Natural killer cell treated with Interleukin-12 subunit alpha and Interleukin-12 subunit beta and Interleukin-15 and Interleukin-18, amount 100 ng/mL, for 72 hours (primary cell): ENCODE results near the gene HOXA6. TPM values are rescaled to one million over a fixed set of nuclear protein-coding genes. Genes with fewer than 3 reads are reported as not detected.

Experiments used
- ATAC-seq, 2 donors: fragments of 150-1000 bp; cut with Tn5 transposase in 1 of 2; sonication (Bioruptor Pico), chemical (Tn5 transposase) in 1 of 2; 2 replicates each; pipeline ENCODE4 v1.10.0; 2021
- DNase-seq: peaks from one replicate; pipeline ENCODE4 v3.0.0; 2022; ENCODE audit warnings: low spot score
- H3K27ac Mint-ChIP-seq, 2 donors: 1 replicate in 1 of 2; 2 replicates in 1 of 2; pipeline ENCODE4 v1.8.0; 2022; ENCODE audit warnings: mixed read lengths in 2 of 2, mild to moderate bottlenecking in 1 of 2, moderate library complexity in 1 of 2
- H3K27me3 Mint-ChIP-seq, 2 donors: 1 replicate in 1 of 2; 2 replicates in 1 of 2; pipeline ENCODE4 v1.8.0; 2022; ENCODE audit warnings: mixed read lengths in 2 of 2
- H3K36me3 Mint-ChIP-seq: one replicate; pipeline ENCODE4 v1.8.0; 2022; ENCODE audit warnings: mixed read lengths
- H3K4me1 Mint-ChIP-seq, 2 donors: 1 replicate in 1 of 2; 2 replicates in 1 of 2; pipeline ENCODE4 v1.8.0; 2022; ENCODE audit warnings: low read depth in 2 of 2, mixed read lengths in 2 of 2, mild to moderate bottlenecking in 1 of 2
- H3K4me3 Mint-ChIP-seq: one replicate; pipeline ENCODE4 v1.8.0; 2022; ENCODE audit warnings: mixed read lengths
- H3K9me3 Mint-ChIP-seq: 2 replicates; pipeline ENCODE4 v1.8.0; 2022; ENCODE audit warnings: mixed read lengths
- total RNA-seq, 2 donors: library from RNA; stranded (reverse); gene quantifications; one replicate each; pipeline ENCODE4 v1.2.3, GENCODE V29; 2022

Gene HOXA6
- total RNA-seq, 2 donors from 2014 or later = 0.81 TPM; not detected in 1

DNA sequence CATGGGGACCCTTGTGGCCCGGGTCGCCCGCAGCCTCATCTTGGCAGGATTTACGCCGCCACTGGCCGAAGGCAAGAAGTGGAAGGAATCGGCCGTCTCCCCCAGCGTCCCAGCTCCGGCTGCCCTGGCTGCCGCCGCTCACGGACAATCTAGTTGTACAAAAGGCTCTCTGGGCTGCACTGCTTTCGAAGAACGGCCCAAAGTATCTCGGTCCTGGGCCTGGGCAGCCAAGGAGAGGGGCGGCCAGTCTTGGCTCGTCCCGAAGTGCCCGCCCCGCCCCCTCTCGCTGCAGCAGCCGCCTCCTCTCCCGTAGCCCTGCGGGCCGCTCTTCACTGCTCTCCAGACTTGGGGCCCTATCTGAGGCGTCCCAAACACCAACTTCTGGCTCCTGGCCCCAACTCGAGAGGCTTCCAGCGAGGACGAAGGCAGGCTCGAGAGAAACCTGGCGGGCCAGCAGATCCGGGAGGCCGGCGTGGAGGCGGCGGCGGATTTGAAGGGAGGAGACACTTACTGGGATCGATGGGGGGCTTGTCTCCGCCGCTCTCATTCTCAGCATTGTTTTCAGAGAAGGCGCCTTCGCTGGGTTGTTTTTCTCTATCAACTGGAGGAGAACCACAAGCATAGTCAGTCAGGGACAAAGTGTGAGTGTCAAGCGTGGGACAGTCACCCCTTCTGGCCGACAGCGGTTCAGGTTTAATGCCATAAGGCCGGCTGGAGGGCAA, 17.0 kb upstream of the HOXA6 start:
- H3K27ac Mint-ChIP-seq = no peak overlapping the region
- peak overlapping the region; percentile 71 for H3K4me3 Mint-ChIP-seq
- peaks cover 49 to 52% of the 10 kb centered on the region in 2 donors for H3K27me3 Mint-ChIP-seq
- peak in 1 of 2 donors; percentile 4 for ATAC-seq
- H3K36me3 Mint-ChIP-seq = peaks cover 6% of the 10 kb centered on the region
- DNase-seq = peak; percentile 56
- H3K4me1 Mint-ChIP-seq = peaks cover 32% of the 10 kb centered on the region in 2 donors
- H3K9me3 Mint-ChIP-seq = no peaks in the 10 kb centered on the region

DNA sequence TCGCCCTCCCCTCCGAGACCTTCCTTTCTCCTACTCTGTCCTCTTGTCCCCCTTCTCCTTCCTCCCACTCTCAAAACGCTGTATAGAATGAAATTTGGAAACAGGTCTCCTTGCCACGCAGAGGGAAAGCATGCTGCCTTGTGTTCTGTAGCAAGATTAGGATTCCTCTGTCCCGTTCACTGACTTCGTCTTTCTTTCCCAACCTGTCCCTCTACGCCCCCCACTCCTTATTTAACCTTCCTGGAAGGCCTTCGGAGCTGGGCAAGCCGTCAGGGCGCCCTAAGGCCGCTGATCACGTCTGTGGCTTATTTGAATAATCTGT, 16.4 kb upstream of the HOXA6 start:
- H3K9me3 Mint-ChIP-seq = no peaks in the 10 kb centered on the region
- peaks cover 53 to 55% of the 10 kb centered on the region in 2 donors for H3K27me3 Mint-ChIP-seq
- no peak overlapping the region for H3K27ac Mint-ChIP-seq
- DNase-seq = no peak
- H3K4me1 Mint-ChIP-seq = peaks cover 32 to 33% of the 10 kb centered on the region in 2 donors
- H3K4me3 Mint-ChIP-seq = peak overlapping the region; percentile 71
- no peak for ATAC-seq
- H3K36me3 Mint-ChIP-seq = peaks cover 6% of the 10 kb centered on the region

DNA sequence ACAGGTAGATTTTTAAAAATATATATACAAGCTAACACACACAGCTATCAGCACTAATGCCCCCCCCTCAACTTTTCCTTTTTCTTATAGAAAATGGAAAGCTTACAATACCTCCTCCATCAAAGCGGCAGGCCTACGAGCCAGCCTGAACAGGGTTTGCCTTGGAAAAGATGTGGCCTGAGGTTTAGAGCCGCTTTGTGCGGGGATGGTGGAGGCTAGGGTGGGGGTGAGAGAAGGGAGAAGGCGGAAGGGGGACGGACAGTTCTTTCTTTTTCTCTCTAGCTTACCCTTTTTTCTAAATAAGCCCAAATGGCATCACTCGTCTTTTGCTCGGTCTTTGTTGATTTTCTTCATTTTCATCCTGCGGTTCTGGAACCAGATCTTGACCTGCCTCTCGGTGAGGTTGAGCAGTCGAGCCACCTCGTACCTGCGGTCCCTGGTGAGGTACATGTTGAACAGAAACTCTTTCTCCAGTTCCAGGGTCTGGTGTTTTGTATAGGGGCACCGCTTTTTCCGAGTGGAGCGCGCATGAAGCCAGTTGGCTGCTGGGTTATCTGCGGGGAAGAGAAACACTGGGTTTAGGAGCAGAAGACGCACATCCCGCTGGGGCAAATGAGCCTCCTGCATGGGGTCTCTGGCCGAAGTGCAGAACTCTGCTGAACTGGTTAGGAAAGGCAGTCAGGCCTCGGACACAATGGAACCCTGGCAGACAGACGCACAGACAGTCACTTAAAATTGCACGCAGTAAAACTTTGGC, 15.9 kb upstream of the HOXA6 start:
- no peaks in the 10 kb centered on the region for H3K9me3 Mint-ChIP-seq
- H3K36me3 Mint-ChIP-seq = peaks cover 1% of the 10 kb centered on the region
- peaks cover 27% of the 10 kb centered on the region in 2 donors for H3K4me1 Mint-ChIP-seq
- H3K27ac Mint-ChIP-seq = no peak overlapping the region
- H3K27me3 Mint-ChIP-seq = peaks cover 51 to 55% of the 10 kb centered on the region in 2 donors
- ATAC-seq (no peak), DNase-seq (no peak)
- H3K4me3 Mint-ChIP-seq = peak overlapping the region; percentile 71

DNA sequence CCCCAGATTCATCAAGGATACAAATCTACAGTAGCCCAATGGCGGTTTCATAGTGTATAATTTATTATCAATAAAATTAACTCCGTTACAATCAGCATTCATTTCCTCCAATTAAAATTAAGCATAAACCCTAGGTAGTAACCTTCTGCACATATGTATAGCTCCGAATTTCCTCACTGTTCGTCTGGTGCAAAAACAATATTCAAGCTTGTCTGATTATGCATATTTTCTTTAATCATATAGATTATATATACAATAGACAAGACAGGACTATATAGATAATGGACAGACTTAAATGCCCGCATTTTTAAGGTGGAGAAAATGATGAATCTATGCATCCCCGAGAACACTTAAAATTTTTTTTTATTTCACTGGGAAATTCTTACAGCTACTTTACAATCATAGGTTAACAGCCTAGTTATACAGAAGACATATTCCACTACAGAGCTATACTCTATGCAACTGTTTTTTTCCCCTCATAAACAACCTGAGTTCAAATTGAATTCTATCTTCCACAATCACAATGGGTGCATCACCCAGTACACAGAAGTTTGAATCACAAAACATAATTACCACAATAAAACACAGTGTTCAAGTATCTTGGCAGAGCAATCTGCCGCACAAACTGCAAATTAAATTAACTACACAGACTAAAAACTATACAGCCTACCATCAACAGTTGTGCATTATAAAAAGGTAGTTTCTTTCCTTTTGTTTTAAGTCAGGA, 15.2 kb upstream of the HOXA6 start:
- no peak overlapping the region for H3K4me3 Mint-ChIP-seq
- peaks cover 52 to 59% of the 10 kb centered on the region in 2 donors for H3K27me3 Mint-ChIP-seq
- no peak for DNase-seq
- peaks cover 32 to 33% of the 10 kb centered on the region in 2 donors for H3K4me1 Mint-ChIP-seq
- H3K36me3 Mint-ChIP-seq = no peaks in the 10 kb centered on the region
- no peak overlapping the region for H3K27ac Mint-ChIP-seq
- H3K9me3 Mint-ChIP-seq = no peaks in the 10 kb centered on the region
- ATAC-seq = no peak

- ATAC-seq (no peak), DNase-seq (no peak)
- Mint-ChIP-seq H3K27ac (no peak overlapping the region), H3K4me3 (no peak overlapping the region), H3K36me3 (no peaks in the 10 kb centered on the region), H3K4me1 (peaks cover 30 to 31% of the 10 kb centered on the region in 2 donors), H3K27me3 (peaks cover 53 to 59% of the 10 kb centered on the region in 2 donors), H3K9me3 (no peaks in the 10 kb centered on the region)
Measured at GRCh38 chr7:27161721-27162560, 14.4 kb upstream of the HOXA6 start.

DNA sequence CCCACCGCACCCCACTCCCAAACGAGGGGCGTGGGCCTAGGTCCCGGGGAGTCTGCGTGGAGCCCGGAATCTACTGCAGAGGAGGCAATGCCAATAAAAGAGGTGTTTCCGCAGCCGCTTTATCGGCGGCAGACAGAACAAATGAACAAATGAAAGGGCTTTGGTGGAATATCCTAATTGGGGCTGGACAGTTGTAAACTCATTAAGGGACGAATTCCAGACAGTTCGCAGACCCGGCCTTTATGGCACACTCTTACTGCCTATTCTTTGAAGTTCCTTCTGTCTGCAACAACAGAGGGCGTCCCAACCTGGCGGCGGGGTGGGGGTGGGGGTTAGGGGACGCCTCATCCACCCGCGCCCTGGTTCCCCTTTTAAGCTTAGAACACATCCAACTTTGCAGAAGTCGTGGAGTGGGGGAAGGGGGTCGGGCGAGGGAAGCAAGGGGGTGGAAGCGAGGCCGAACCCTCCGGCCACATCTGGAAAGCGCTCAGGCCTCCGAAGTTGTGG, 13.7 kb upstream of the HOXA6 start:
- Mint-ChIP-seq H3K36me3 (no peaks in the 10 kb centered on the region), H3K9me3 (no peaks in the 10 kb centered on the region), H3K4me3 (peak overlapping the region; percentile 79), H3K27ac (no peak overlapping the region), H3K4me1 (peaks cover 29 to 35% of the 10 kb centered on the region in 2 donors), H3K27me3 (peaks cover 54 to 56% of the 10 kb centered on the region in 2 donors)
- ATAC-seq (no peak), DNase-seq (no peak)

- DNase-seq (peak; percentile 84), ATAC-seq (peak; percentile 71 to 80)
- Mint-ChIP-seq H3K4me3 (peak overlapping the region; percentile 79), H3K9me3 (no peaks in the 10 kb centered on the region), H3K27ac (no peak overlapping the region), H3K36me3 (no peaks in the 10 kb centered on the region), H3K4me1 (peaks cover 28 to 36% of the 10 kb centered on the region in 2 donors), H3K27me3 (peaks cover 55% of the 10 kb centered on the region in 2 donors)
Measured at GRCh38 chr7:27160546-27161213, 13.1 kb upstream of the HOXA6 start.

DNA sequence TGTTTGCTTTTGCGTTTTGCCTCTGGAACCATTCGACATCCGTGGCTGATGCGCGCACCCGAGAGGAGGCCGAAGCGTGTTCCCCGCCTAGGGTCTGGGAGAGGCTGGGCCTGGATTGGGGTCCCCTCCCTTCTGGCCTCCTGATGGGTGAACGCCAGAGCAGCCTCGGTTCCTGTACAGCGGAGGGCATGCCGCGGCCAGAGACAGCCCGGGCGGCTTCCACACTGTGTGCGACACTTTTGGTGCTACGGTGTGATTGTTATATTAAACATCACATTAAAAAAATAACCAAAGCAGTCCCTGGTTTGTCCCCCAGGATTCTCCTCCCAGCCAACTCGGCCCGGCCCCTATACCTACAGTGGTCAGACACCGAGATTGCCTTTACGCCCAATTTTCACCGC, 12.6 kb upstream of the HOXA6 start:
- Mint-ChIP-seq H3K27me3 (peaks cover 56 to 58% of the 10 kb centered on the region in 2 donors), H3K4me3 (peak overlapping the region; percentile 69), H3K9me3 (no peaks in the 10 kb centered on the region), H3K4me1 (peaks cover 30 to 36% of the 10 kb centered on the region in 2 donors), H3K36me3 (no peaks in the 10 kb centered on the region), H3K27ac (no peak overlapping the region)
- DNase-seq (peak; percentile 60), ATAC-seq (peak; percentile 22 to 24)

- peak overlapping the region; percentile 69 for H3K4me3 Mint-ChIP-seq
- no peak for ATAC-seq
Measured at GRCh38 chr7:27159266-27160144, 11.9 kb upstream of the HOXA6 start.

DNA sequence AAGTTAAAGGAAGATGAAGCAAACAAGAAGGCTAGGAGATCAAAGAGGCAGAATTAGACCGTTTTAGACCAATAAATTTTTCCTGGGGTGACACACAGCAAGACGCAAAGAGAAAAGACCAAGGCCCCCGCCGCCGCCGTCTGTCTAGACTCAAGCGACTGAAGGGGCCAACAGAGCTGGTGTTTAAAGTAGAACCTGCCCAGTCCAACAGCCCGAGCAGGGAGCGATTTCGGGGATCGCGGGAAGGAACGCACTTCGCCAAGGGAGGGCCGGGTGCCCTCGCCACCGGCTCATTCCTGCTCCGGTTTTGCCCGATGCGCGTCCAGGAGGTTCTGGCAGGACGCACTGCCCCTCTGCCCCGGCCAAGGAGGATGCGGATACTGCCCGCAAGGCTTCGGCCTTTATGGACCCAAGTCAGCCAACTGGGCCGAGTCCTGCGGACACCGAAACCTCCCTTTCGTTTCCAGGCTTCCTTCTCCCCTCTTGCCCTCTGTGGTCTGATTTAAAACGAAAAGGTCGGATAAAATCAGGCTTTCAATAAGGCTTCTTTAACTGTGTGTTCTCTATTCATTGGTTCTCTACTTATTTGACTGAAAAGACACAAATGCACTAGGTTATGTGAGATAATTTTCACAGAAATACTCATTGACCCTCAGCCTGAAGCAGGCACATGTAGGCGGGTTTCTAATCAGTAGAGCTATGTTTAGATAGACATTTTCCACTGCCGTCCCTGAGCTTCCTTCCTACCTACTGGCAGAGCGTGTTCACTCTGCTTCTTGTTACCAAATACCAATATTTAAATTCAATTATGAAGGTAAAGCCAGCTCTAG, 11.1 kb upstream of the HOXA6 start:
- Mint-ChIP-seq H3K27me3 (peaks cover 59 to 66% of the 10 kb centered on the region in 2 donors), H3K36me3 (no peaks in the 10 kb centered on the region), H3K4me3 (no peak overlapping the region), H3K27ac (no peak overlapping the region), H3K9me3 (no peaks in the 10 kb centered on the region), H3K4me1 (peaks cover 38 to 39% of the 10 kb centered on the region in 2 donors)
- no peak for ATAC-seq
- DNase-seq = peak; percentile 44

More at GRCh38 chr7:27159266-27160144, 11.9 kb upstream of the HOXA6 start:
- H3K27ac Mint-ChIP-seq = no peak overlapping the region
- no peaks in the 10 kb centered on the region for H3K36me3 Mint-ChIP-seq
- DNase-seq = no peak
- peaks cover 35 to 38% of the 10 kb centered on the region in 2 donors for H3K4me1 Mint-ChIP-seq
- no peaks in the 10 kb centered on the region for H3K9me3 Mint-ChIP-seq
- peaks cover 58 to 64% of the 10 kb centered on the region in 2 donors for H3K27me3 Mint-ChIP-seq

DNA sequence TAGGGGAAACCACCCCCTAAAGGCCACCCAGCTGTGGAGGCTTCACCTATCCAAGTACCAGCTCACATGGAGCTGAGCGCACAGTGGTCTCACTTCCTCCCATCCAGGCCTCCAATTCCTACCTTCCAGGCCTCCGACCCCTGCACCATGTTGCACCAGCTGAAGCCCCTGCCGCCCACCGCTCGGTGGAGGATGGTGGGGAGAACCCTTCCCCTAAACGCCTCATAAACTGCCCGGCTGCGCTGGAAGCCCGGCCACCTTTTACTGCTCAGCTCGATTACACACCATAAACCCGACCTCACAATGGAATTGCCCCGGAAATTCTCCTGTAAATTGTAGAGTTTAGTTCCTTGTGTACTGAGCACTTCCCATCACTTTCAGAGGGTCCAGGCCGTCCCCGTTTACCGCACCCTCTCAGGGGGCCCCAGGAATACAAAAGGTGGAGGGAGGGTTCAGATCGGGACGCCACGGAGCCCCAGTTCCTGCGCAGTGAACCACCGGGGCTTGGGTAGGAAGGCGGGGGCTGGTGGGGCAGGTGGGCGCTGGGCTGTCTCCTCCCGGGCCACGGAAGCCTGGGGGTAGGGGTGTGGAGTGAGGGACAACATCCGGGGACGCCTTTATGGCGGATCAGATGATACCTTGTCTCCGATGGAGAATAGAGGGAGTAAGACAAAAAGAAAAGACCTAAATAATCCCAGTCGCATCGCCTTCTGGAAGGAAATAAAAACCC, 10.3 kb upstream of the HOXA6 start:
- Mint-ChIP-seq H3K4me1 (peaks cover 35 to 42% of the 10 kb centered on the region in 2 donors), H3K27me3 (peaks cover 61 to 66% of the 10 kb centered on the region in 2 donors), H3K36me3 (no peaks in the 10 kb centered on the region), H3K27ac (peak overlapping the region; percentile 0 to 67), H3K4me3 (no peak overlapping the region), H3K9me3 (no peaks in the 10 kb centered on the region)
- DNase-seq = peak; percentile 54
- no peak for ATAC-seq
